ENCODE results near the gene SLC43A3. TPM values are rescaled to one million over a fixed set of nuclear protein-coding genes. Genes with fewer than 3 reads are reported as not detected.

SLC43A3 gene
- total and polyA plus RNA-seq, 9 of the 15 experiments (the other 6 are each of a cell fraction or from before 2014, with no cell fraction given): 63.7 to 281 (median 139) TPM

DNA sequence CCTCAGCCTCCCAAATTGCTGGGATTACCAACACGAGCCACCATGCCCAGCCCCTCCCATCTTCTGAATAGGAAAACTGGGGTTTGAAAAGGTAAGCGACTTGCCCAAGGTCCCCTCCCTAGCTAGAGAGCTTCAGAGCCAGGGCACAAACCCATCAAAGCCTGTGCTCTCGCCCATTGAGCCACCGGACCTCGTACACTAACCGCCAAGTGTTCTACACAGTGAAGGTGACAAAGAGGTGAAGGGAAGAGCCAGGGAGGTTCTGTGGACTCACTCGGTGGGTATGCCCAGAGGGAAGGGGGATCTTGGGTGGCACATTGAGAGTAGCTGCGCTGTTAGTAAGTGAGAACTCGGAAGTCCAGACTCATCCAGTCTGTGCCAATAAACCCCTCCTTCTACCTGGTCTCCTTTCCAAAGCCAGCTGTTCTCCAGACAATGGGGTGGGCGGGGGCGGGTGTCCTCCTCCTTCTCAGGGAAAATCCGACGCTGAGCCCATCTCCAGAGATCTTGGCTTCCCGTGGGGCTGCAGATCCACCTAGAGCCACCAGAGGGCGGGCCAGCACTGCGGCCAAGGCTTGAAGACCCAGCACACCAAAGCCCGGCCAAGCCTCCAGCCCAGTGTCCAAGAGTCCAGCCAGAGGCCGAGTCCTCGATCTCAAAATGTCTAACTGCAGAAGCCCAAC is 30.2 kb upstream of the SLC43A3 start:
- 19% methylated on average over 19 of the region's 19 CpGs for WGBS (ENCODE audit: insufficient coverage, low coverage, missing lambda C conversion rate)
- no peaks in the 10 kb centered on the region for H3K79me2 ChIP-seq (ENCODE audit: control insufficient read depth, insufficient read depth, low read length)
- H3K9me3 ChIP-seq (replicated peaks; ENCODE audit: control insufficient read depth, insufficient read depth, low read depth, low read length): no peaks in the 10 kb centered on the region
- ATAC-seq (peak; percentile 79), FAIRE-seq (peak; percentile 94), DNase-seq (ENCODE audit: extremely low read depth in 1 of 4, low spot score in 3 of 4) (peak; percentile 78 to 92 (median 79))
- no peak overlapping the region for H3K9ac ChIP-seq (ENCODE audit: insufficient read depth in 1 of 2, low read depth in 2 of 2, low read length in 2 of 2)
- H3K4me1 ChIP-seq (replicated peaks in 1 of 2; ENCODE audit: control insufficient read depth in 2 of 2, insufficient read depth in 2 of 2, low read length in 2 of 2): peaks cover 19 to 45% of the 10 kb centered on the region in 2 experiments
- intact Hi-C loops (cut with micrococcal nuclease): loop anchor here (1.0 to 5.0 kb wide), 8 partner anchors 23 to 1065 kb away; no protein-coding TSS in a partner anchor
- no TSS peak for BruUV-seq (replicated peaks)
- H3K4me3 ChIP-seq: no peak overlapping the region
- H3K27ac ChIP-seq (ENCODE audit: extremely low read depth, low read depth, low read length): no peak overlapping the region
- H3K36me3 ChIP-seq (ENCODE audit: control insufficient read depth, insufficient read depth, low read length): no peaks in the 10 kb centered on the region
- peak overlapping the region; percentile 76 for H2AFZ ChIP-seq (ENCODE audit: low read depth, low read length)
- ChIA-PET CTCF (ENCODE audit: low intra/inter-chr PET ratio) (interaction anchor here (0.5 to 3.6 kb wide), 10 partner anchors 29 to 1055 kb away, joined by 3 to 32 read pairs (median 3); partner anchors contain the start of gene UBE2L6), POLR2A (interaction anchor here (0.6 to 1.2 kb wide), 4 partner anchors 29 to 285 kb away, joined by 3 to 4 read pairs (median 3); no protein-coding TSS in a partner anchor)
- H3K4me2 ChIP-seq (ENCODE audit: insufficient read depth, low read length): 0 out of 2 replicates have a peak overlapping the region, but pooled peaks have one; percentile 16
- H4K20me1 ChIP-seq (replicated peaks; ENCODE audit: control insufficient read depth, insufficient read depth, low read length): no peaks in the 10 kb centered on the region
- in situ Hi-C loops (cut with MboI): loop anchor here (10.0 kb wide), 1 partner anchor 188 kb away; the partner anchor contains the start of gene YPEL4
- H3K9me1 ChIP-seq (ENCODE audit: control insufficient read depth, insufficient read depth, low read length): no peaks in the 10 kb centered on the region
- H3K27me3 ChIP-seq (ENCODE audit: control insufficient read depth in 2 of 2, insufficient read depth in 2 of 2, low read length in 2 of 2): no peaks in the 10 kb centered on the region
- TF ChIP-seq RCOR1 (IDR thresholded peaks at IDR 0.05; ENCODE audit: borderline replicate concordance in 1 of 2, low read depth in 2 of 2, low read length in 2 of 2): peak in 1 of 2 experiments; percentile 54; a peak in 1 of 4 replicates
- TF ChIP-seq NFIC (IDR thresholded peaks at IDR 0.05): no peak
- peak; percentile 17; the same call in 1 of the 2 replicates for TF ChIP-seq ELF1 (tag; IDR thresholded peaks at IDR 0.05)
- TF ChIP-seq, protein P1, sequence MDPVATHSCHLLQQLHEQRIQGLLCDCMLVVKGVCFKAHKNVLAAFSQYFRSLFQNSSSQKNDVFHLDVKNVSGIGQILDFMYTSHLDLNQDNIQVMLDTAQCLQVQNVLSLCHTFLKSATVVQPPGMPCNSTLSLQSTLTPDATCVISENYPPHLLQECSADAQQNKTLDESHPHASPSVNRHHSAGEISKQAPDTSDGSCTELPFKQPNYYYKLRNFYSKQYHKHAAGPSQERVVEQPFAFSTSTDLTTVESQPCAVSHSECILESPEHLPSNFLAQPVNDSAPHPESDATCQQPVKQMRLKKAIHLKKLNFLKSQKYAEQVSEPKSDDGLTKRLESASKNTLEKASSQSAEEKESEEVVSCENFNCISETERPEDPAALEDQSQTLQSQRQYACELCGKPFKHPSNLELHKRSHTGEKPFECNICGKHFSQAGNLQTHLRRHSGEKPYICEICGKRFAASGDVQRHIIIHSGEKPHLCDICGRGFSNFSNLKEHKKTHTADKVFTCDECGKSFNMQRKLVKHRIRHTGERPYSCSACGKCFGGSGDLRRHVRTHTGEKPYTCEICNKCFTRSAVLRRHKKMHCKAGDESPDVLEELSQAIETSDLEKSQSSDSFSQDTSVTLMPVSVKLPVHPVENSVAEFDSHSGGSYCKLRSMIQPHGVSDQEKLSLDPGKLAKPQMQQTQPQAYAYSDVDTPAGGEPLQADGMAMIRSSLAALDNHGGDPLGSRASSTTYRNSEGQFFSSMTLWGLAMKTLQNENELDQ (CRISPR knock-in tag; IDR thresholded peaks at IDR 0.05; ENCODE audit: borderline replicate concordance): no peak
- TF ChIP-seq ZNF780A (CRISPR knock-in tag; IDR thresholded peaks at IDR 0.05): no peak
- no peak for TF ChIP-seq BMI1 (IDR thresholded peaks at IDR 0.05; ENCODE audit: low read length)
- no peak for TF ChIP-seq ZNF347 (CRISPR knock-in tag; IDR thresholded peaks at IDR 0.05; ENCODE audit: low read depth)
- TF ChIP-seq NR4A1 (CRISPR knock-in tag; IDR thresholded peaks at IDR 0.05): no peak
- TF ChIP-seq NR4A1 (tag; IDR thresholded peaks at IDR 0.05): no peak
- TF ChIP-seq, protein P2, sequence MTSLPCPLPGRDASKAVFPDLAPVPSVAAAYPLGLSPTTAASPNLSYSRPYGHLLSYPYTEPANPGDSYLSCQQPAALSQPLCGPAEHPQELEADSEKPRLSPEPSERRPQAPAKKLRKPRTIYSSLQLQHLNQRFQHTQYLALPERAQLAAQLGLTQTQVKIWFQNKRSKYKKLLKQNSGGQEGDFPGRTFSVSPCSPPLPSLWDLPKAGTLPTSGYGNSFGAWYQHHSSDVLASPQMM (CRISPR knock-in tag; IDR thresholded peaks at IDR 0.05): no peak
- TF ChIP-seq ZNF212 (CRISPR knock-in tag; IDR thresholded peaks at IDR 0.05): no peak
- TF ChIP-seq ZNF140 (CRISPR knock-in tag; IDR thresholded peaks at IDR 0.05): no peak
- TF ChIP-seq, protein P3, sequence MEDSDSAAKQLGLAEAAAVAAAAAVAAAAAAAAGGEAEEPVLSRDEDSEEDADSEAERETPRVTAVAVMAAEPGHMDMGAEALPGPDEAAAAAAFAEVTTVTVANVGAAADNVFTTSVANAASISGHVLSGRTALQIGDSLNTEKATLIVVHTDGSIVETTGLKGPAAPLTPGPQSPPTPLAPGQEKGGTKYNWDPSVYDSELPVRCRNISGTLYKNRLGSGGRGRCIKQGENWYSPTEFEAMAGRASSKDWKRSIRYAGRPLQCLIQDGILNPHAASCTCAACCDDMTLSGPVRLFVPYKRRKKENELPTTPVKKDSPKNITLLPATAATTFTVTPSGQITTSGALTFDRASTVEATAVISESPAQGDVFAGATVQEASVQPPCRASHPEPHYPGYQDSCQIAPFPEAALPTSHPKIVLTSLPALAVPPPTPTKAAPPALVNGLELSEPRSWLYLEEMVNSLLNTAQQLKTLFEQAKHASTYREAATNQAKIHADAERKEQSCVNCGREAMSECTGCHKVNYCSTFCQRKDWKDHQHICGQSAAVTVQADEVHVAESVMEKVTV (CRISPR knock-in tag; IDR thresholded peaks at IDR 0.05): peak; percentile 87
- TF ChIP-seq, protein P4, sequence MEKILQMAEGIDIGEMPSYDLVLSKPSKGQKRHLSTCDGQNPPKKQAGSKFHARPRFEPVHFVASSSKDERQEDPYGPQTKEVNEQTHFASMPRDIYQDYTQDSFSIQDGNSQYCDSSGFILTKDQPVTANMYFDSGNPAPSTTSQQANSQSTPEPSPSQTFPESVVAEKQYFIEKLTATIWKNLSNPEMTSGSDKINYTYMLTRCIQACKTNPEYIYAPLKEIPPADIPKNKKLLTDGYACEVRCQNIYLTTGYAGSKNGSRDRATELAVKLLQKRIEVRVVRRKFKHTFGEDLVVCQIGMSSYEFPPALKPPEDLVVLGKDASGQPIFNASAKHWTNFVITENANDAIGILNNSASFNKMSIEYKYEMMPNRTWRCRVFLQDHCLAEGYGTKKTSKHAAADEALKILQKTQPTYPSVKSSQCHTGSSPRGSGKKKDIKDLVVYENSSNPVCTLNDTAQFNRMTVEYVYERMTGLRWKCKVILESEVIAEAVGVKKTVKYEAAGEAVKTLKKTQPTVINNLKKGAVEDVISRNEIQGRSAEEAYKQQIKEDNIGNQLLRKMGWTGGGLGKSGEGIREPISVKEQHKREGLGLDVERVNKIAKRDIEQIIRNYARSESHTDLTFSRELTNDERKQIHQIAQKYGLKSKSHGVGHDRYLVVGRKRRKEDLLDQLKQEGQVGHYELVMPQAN (IDR thresholded peaks at IDR 0.05; ENCODE audit: borderline replicate concordance): no peak
- 0 out of 2 replicates have a peak, but pooled peaks have one; percentile 17 for TF ChIP-seq TCF7 (IDR thresholded peaks at IDR 0.05; ENCODE audit: borderline replicate concordance)

Data from K562 (cell line).